Naive B cell (primary cell): ENCODE results near the gene UBL4A. TPM values are rescaled to one million over a fixed set of nuclear protein-coding genes. Genes with fewer than 3 reads are reported as not detected.

ENCODE experiments used
- ATAC-seq, 2 donors: fragments of 150-1000 bp; cut with Tn5 transposase; 2 replicates each; pipeline ENCODE4 v1.10.0; 2021; ENCODE audit warnings: low read depth in 2 of 2, mild to moderate bottlenecking in 2 of 2, moderate library complexity in 2 of 2
- DNase-seq: peaks from one replicate; pipeline ENCODE4 v3.0.0; 2022
- H3K27ac Mint-ChIP-seq, 6 donors: one replicate each; pipeline ENCODE4 v1.8.0; 2020 to 2022; ENCODE audit warnings: mild to moderate bottlenecking in 6 of 6, mixed read lengths in 6 of 6, moderate library complexity in 5 of 6, inconsistent platforms in 2 of 6
- H3K27me3 Mint-ChIP-seq, 3 donors: one replicate each; pipeline ENCODE4 v1.8.0; 2021 to 2022; ENCODE audit warnings: mixed read lengths in 3 of 3, mild to moderate bottlenecking in 1 of 3
- H3K36me3 Mint-ChIP-seq, 2 donors: one replicate each; pipeline ENCODE4 v1.8.0; 2020 to 2022; ENCODE audit warnings: mixed read lengths in 2 of 2, inconsistent platforms in 1 of 2, mild to moderate bottlenecking in 1 of 2
- H3K4me1 Mint-ChIP-seq, 3 donors: one replicate each; pipeline ENCODE4 v1.8.0; 2020 to 2022; ENCODE audit warnings: mixed read lengths in 3 of 3, inconsistent platforms in 1 of 3, mild to moderate bottlenecking in 1 of 3, moderate library complexity in 1 of 3
- H3K4me3 Mint-ChIP-seq, 8 donors: one replicate each; pipeline ENCODE4 v1.8.0; 2020 to 2022; ENCODE audit warnings: mild to moderate bottlenecking in 8 of 8, mixed read lengths in 8 of 8, moderate library complexity in 8 of 8, inconsistent platforms in 2 of 8
- H3K9me3 Mint-ChIP-seq, 7 donors: one replicate each; pipeline ENCODE4 v1.8.0; 2020 to 2022; ENCODE audit warnings: mixed read lengths in 7 of 7, mild to moderate bottlenecking in 5 of 7, inconsistent platforms in 2 of 7, moderate library complexity in 1 of 7
- polyA plus RNA-seq, 6 donors: library from polyadenylated mRNA; unstranded; fragments of 300-500 nt; fragmentation: Illumina TruSeq; gene quantifications; one replicate each; pipeline ENCODE4 v1.2.3, GENCODE V29; 2021; ENCODE audit warnings: low read depth in 6 of 6

Gene UBL4A
- polyA plus RNA-seq, 6 donors from 2014 or later, result 18.7 to 39.4 (median 33.0) TPM

- no peaks in the 10 kb centered on the region for H3K36me3 Mint-ChIP-seq
- H3K4me1 Mint-ChIP-seq, result peaks cover 5 to 13% (median 13%) of the 10 kb centered on the region in 3 donors
- no peak for ATAC-seq
- H3K9me3 Mint-ChIP-seq, result no peaks in the 10 kb centered on the region
- H3K4me3 Mint-ChIP-seq, result peak overlapping the region; percentile 26 to 80 (median 58)
- H3K27me3 Mint-ChIP-seq, result no peaks in the 10 kb centered on the region
- H3K27ac Mint-ChIP-seq, result peak overlapping the region in 2 of 6 donors; percentile 7 to 38
- DNase-seq, result no peak
Observed at GRCh38 chrX:154444755-154445246, 41.6 kb downstream of the UBL4A start.

GRCh38 chrX:154443992-154444754, 42.2 kb downstream of the UBL4A start, which contains the start of gene FAM50A:
Gene FAM50A, plus strand, starts transcription at chrX:154444141. Its CDS starts 95 bp downstream, at chrX:154444236.
- ATAC-seq (peak; percentile 85 to 90), DNase-seq (peak; percentile 79)
- peaks cover 5 to 15% (median 13%) of the 10 kb centered on the region in 3 donors for H3K4me1 Mint-ChIP-seq
- peak within 1 kb of the TSS; percentile 75 to 90 (median 84) for H3K4me3 Mint-ChIP-seq
- peak within 1 kb of the TSS; percentile 69 to 96 (median 94) for H3K27ac Mint-ChIP-seq
- no peaks in the 10 kb centered on the region for H3K36me3 Mint-ChIP-seq
- H3K27me3 Mint-ChIP-seq, result no peaks in the 10 kb centered on the region
- no peaks in the 10 kb centered on the region for H3K9me3 Mint-ChIP-seq

- ATAC-seq (peak; percentile 8 to 27), DNase-seq (no peak)
- H3K4me1 Mint-ChIP-seq, result peaks cover 5 to 18% (median 13%) of the 10 kb centered on the region in 3 donors
- peak overlapping the region; percentile 69 to 96 (median 94) for H3K27ac Mint-ChIP-seq
- no peaks in the 10 kb centered on the region for H3K27me3 Mint-ChIP-seq
- no peaks in the 10 kb centered on the region for H3K36me3 Mint-ChIP-seq
- no peaks in the 10 kb centered on the region for H3K9me3 Mint-ChIP-seq
- peak overlapping the region; percentile 75 to 88 (median 82) for H3K4me3 Mint-ChIP-seq
Observed at GRCh38 chrX:154443479-154443910, 42.9 kb downstream of the UBL4A start.

GRCh38 chrX:154441984-154442707, 44.3 kb downstream of the UBL4A start:
- no peaks in the 10 kb centered on the region for H3K36me3 Mint-ChIP-seq
- ATAC-seq (no peak), DNase-seq (no peak)
- peaks cover 8 to 26% (median 18%) of the 10 kb centered on the region in 3 donors for H3K4me1 Mint-ChIP-seq
- H3K27ac Mint-ChIP-seq, result peak overlapping the region in 3 of 6 donors; percentile 16 to 91 (median 49)
- peak overlapping the region in 2 of 8 donors; percentile 56 to 57 for H3K4me3 Mint-ChIP-seq
- peaks cover 0 to 6% (median 0%) of the 10 kb centered on the region in 7 donors for H3K9me3 Mint-ChIP-seq
- H3K27me3 Mint-ChIP-seq, result no peaks in the 10 kb centered on the region

GRCh38 chrX:154441564-154441963, 44.9 kb downstream of the UBL4A start:
- H3K27me3 Mint-ChIP-seq, result no peaks in the 10 kb centered on the region
- H3K36me3 Mint-ChIP-seq, result no peaks in the 10 kb centered on the region
- DNase-seq (no peak), ATAC-seq (no peak)
- peak overlapping the region in 1 of 6 donors; percentile 16 for H3K27ac Mint-ChIP-seq
- peaks cover 5 to 26% (median 18%) of the 10 kb centered on the region in 3 donors for H3K4me1 Mint-ChIP-seq
- peak overlapping the region in 1 of 8 donors; percentile 57 for H3K4me3 Mint-ChIP-seq
- H3K9me3 Mint-ChIP-seq, result peaks cover 0 to 6% (median 0%) of the 10 kb centered on the region in 7 donors

GRCh38 chrX:154440623-154441357, 45.6 kb downstream of the UBL4A start:
- Mint-ChIP-seq H3K27ac (peak overlapping the region in 1 of 6 donors; percentile 88), H3K27me3 (no peaks in the 10 kb centered on the region), H3K9me3 (peaks cover 0 to 6% (median 0%) of the 10 kb centered on the region in 7 donors), H3K36me3 (no peaks in the 10 kb centered on the region), H3K4me1 (peaks cover 11 to 28% (median 18%) of the 10 kb centered on the region in 3 donors), H3K4me3 (peak overlapping the region in 1 of 8 donors; percentile 57)
- ATAC-seq (no peak), DNase-seq (no peak)

- Mint-ChIP-seq H3K9me3 (peaks cover 0 to 6% (median 0%) of the 10 kb centered on the region in 7 donors), H3K27ac (no peak overlapping the region), H3K4me1 (peaks cover 13 to 23% (median 19%) of the 10 kb centered on the region in 3 donors), H3K36me3 (no peaks in the 10 kb centered on the region), H3K27me3 (no peaks in the 10 kb centered on the region), H3K4me3 (peak overlapping the region in 1 of 8 donors; percentile 51)
- DNase-seq, result no peak
- ATAC-seq, result no peak
Observed at GRCh38 chrX:154439841-154440240, 46.6 kb downstream of the UBL4A start.

GRCh38 chrX:154437971-154438893, 48.2 kb downstream of the UBL4A start:
- Mint-ChIP-seq H3K4me3 (peak overlapping the region; percentile 68 to 91 (median 82)), H3K4me1 (peaks cover 13 to 18% (median 15%) of the 10 kb centered on the region in 3 donors), H3K9me3 (peaks cover 0 to 6% (median 0%) of the 10 kb centered on the region in 7 donors), H3K36me3 (no peaks in the 10 kb centered on the region), H3K27ac (peak overlapping the region in 5 of 6 donors; percentile 81 to 94 (median 88)), H3K27me3 (no peaks in the 10 kb centered on the region)
- DNase-seq (no peak), ATAC-seq (no peak)

GRCh38 chrX:154436983-154437752, 49.2 kb downstream of the UBL4A start, which contains the start of gene GDI1:
Gene GDI1, plus strand, starts transcription at chrX:154437154. Its CDS starts 101 bp downstream, at chrX:154437255.
- Mint-ChIP-seq H3K9me3 (peaks cover 0 to 6% (median 0%) of the 10 kb centered on the region in 7 donors), H3K27me3 (no peaks in the 10 kb centered on the region), H3K4me1 (peaks cover 13 to 18% (median 15%) of the 10 kb centered on the region in 3 donors), H3K4me3 (peak within 1 kb of the TSS; percentile 77 to 91 (median 86)), H3K27ac (peak within 1 kb of the TSS; percentile 80 to 97 (median 90)), H3K36me3 (no peaks in the 10 kb centered on the region)
- ATAC-seq (peak; percentile 70 to 76), DNase-seq (peak; percentile 59)

GRCh38 chrX:154436374-154436982, 49.9 kb downstream of the UBL4A start:
- Mint-ChIP-seq H3K27ac (peak overlapping the region; percentile 29 to 97 (median 90)), H3K9me3 (peaks cover 0 to 6% (median 0%) of the 10 kb centered on the region in 7 donors), H3K4me3 (peak overlapping the region; percentile 77 to 90 (median 84)), H3K36me3 (no peaks in the 10 kb centered on the region), H3K4me1 (peaks cover 13 to 18% (median 15%) of the 10 kb centered on the region in 3 donors), H3K27me3 (no peaks in the 10 kb centered on the region)
- ATAC-seq, result peak; percentile 80 to 83
- DNase-seq, result peak; percentile 48
